H1 (cell line): ENCODE results near the gene LHPP. TPM values are rescaled to one million over a fixed set of nuclear protein-coding genes. Genes with fewer than 3 reads are reported as not detected.

Experiments
- CTCF ChIA-PET: fragments of 300-600 bp; sonication (Branson Sonifier 250); formaldehyde crosslinking; loops from one replicate; lab custom pipeline; 2021; ENCODE audit not compliant: partially characterized antibody; lab: Charles Lee
- POLR2A ChIA-PET: fragments of 300-600 bp; sonication (Branson Sonifier 250); formaldehyde crosslinking; loops from one replicate; lab custom pipeline; 2021; ENCODE audit warnings: inconsistent platforms; ENCODE audit not compliant: partially characterized antibody; lab: Charles Lee
- DNase-seq, 2 experiments: peaks; one replicate each; pipeline versions ENCODE4 v3.0.0 to v3.0.0-alpha.2; 2010 to 2022; ENCODE audit warnings: low spot score in 2 of 2, low read depth in 1 of 2, mixed read lengths in 1 of 2
- FAIRE-seq: peaks from 2 replicates; lab custom pipeline; 2011; peaks lifted over from hg19 to GRCh38; lab: Jason Lieb, UNC
- H2AFZ ChIP-seq: 2 replicates; pipeline ENCODE4 v1.8.1; 2012; ENCODE audit warnings: low read length, inconsistent platforms
- H2AK5ac ChIP-seq: 2 replicates; pipeline ENCODE4 v1.6.1; 2013; ENCODE audit warnings: low read depth, low read length
- H2BK120ac ChIP-seq: replicated peaks from 2 replicates; pipeline ENCODE3; 2013; ENCODE audit warnings: low read depth, low read length, inconsistent platforms
- H2BK12ac ChIP-seq: 2 replicates; pipeline ENCODE4 v1.6.1; 2013; ENCODE audit warnings: low read depth, low read length
- H2BK15ac ChIP-seq: 2 replicates; pipeline ENCODE4 v1.6.1; 2013; ENCODE audit warnings: low read length
- H2BK20ac ChIP-seq: 2 replicates; pipeline ENCODE4 v1.6.1; 2013; ENCODE audit warnings: low read length
- H2BK5ac ChIP-seq: 2 replicates; pipeline ENCODE4 v1.6.1; 2013; ENCODE audit warnings: low read depth, low read length
- H3K14ac ChIP-seq: 2 replicates; pipeline ENCODE4 v1.6.1; 2013; ENCODE audit warnings: inconsistent platforms; ENCODE audit not compliant: insufficient read length
- H3K18ac ChIP-seq: 2 replicates; pipeline ENCODE4 v1.6.1; 2013; ENCODE audit warnings: low read length; ENCODE audit errors: extremely low read depth
- H3K23ac ChIP-seq: 2 replicates; pipeline ENCODE4 v1.6.1; 2013; ENCODE audit warnings: inconsistent platforms; ENCODE audit not compliant: insufficient read length
- H3K23me2 ChIP-seq: 2 replicates; pipeline ENCODE4 v1.6.1; 2013; ENCODE audit warnings: low read depth, low read length
- H3K27ac ChIP-seq: 2 replicates; pipeline ENCODE4 v1.6.1; 2011; ENCODE audit warnings: low read depth, low read length, inconsistent platforms
- H3K27me3 ChIP-seq, 4 experiments: replicated peaks in 1 of 4; 1 replicate in 1 of 4; 2 replicates in 3 of 4; pipeline versions ENCODE4 v1.6.1 to v1.8.1; 2011 to 2013; ENCODE audit warnings: low read length in 3 of 4, mild to moderate bottlenecking in 3 of 4, inconsistent platforms in 2 of 4, mixed read lengths in 2 of 4, moderate library complexity in 1 of 4; ENCODE audit not compliant: control insufficient read depth in 3 of 4, insufficient read depth in 3 of 4; ENCODE audit errors: extremely low read depth in 1 of 4
- H3K36me3 ChIP-seq, 4 experiments: 2 replicates each; pipeline versions ENCODE4 v1.6.1 to v1.8.1; 2011 to 2013; ENCODE audit warnings: mild to moderate bottlenecking in 4 of 4, low read length in 3 of 4, moderate library complexity in 2 of 4, control low read depth in 1 of 4, inconsistent platforms in 1 of 4; ENCODE audit not compliant: insufficient read depth in 4 of 4, control insufficient read depth in 2 of 4
- H3K4ac ChIP-seq: replicated peaks from 2 replicates; pipeline ENCODE3; 2013; ENCODE audit warnings: low read length, low read depth, mixed read lengths, inconsistent platforms; ENCODE audit not compliant: insufficient read length
- H3K4me1 ChIP-seq, 4 experiments: replicated peaks in 1 of 4; 1 replicate in 1 of 4; 2 replicates in 3 of 4; pipeline versions ENCODE4 v1.6.1 to v1.8.1; 2011 to 2013; ENCODE audit warnings: low read length in 3 of 4, inconsistent platforms in 2 of 4, mixed read lengths in 1 of 4; ENCODE audit not compliant: insufficient read depth in 4 of 4, control insufficient read depth in 3 of 4
- H3K4me2 ChIP-seq, 2 experiments: 2 replicates each; pipeline versions ENCODE4 v1.6.1 to v1.8.1; 2011 to 2013; ENCODE audit warnings: low read depth in 2 of 2, low read length in 2 of 2, control low read depth in 1 of 2, inconsistent platforms in 1 of 2, mild to moderate bottlenecking in 1 of 2; ENCODE audit not compliant: insufficient read depth in 1 of 2
- H3K4me3 ChIP-seq, 4 experiments: fragments of 200-600, 300-600 bp in 1 of 4; sonication (generic), shearing (Covaris generic), sonication (Bioruptor Twin) in 1 of 4; 2 replicates each; pipeline versions ENCODE4 v1.5.1 to v1.8.1; 2011 to 2016; ENCODE audit warnings: low read length in 4 of 4, low read depth in 3 of 4, control low read depth in 2 of 4, inconsistent platforms in 2 of 4, mild to moderate bottlenecking in 2 of 4, mixed read lengths in 1 of 4, moderate library complexity in 1 of 4; ENCODE audit not compliant: insufficient read depth in 2 of 4; ENCODE audit errors: extremely low read depth in 1 of 4
- H3K56ac ChIP-seq: replicated peaks from 2 replicates; pipeline ENCODE3; 2013; ENCODE audit warnings: low read depth, mild to moderate bottlenecking, mixed read lengths, low read length, inconsistent platforms; ENCODE audit not compliant: insufficient read length
- H3K79me1 ChIP-seq: 2 replicates; pipeline ENCODE4 v1.6.1; 2013; ENCODE audit warnings: low read depth, low read length, control low read depth
- H3K79me2 ChIP-seq, 2 experiments: 2 replicates each; pipeline versions ENCODE4 v1.6.1 to v1.8.1; 2012 to 2013; ENCODE audit warnings: low read length in 2 of 2, mild to moderate bottlenecking in 2 of 2, inconsistent platforms in 1 of 2; ENCODE audit not compliant: insufficient read depth in 2 of 2, control insufficient read depth in 1 of 2
- H3K9ac ChIP-seq, 4 experiments: replicated peaks in 1 of 4; 1 replicate in 1 of 4; 2 replicates in 3 of 4; pipeline versions ENCODE4 v1.6.1 to v1.8.1; 2011 to 2013; ENCODE audit warnings: low read depth in 3 of 4, low read length in 3 of 4, control low read depth in 2 of 4, mild to moderate bottlenecking in 2 of 4, moderate library complexity in 2 of 4, inconsistent platforms in 1 of 4; ENCODE audit errors: extremely low read depth in 1 of 4
- H3K9me3 ChIP-seq, 2 experiments: 2 replicates each; pipeline versions ENCODE4 v1.6.1 to v1.8.1; 2012 to 2013; ENCODE audit warnings: mild to moderate bottlenecking in 2 of 2, moderate library complexity in 2 of 2, control low read depth in 1 of 2, inconsistent platforms in 1 of 2, low read depth in 1 of 2, low read length in 1 of 2, mixed read lengths in 1 of 2; ENCODE audit not compliant: insufficient read depth in 2 of 2
- H4K20me1 ChIP-seq, 2 experiments: replicated peaks in 1 of 2; 2 replicates each; pipeline versions ENCODE3 to v1.8.1; 2011 to 2013; ENCODE audit warnings: inconsistent platforms in 2 of 2, low read length in 2 of 2, mild to moderate bottlenecking in 1 of 2; ENCODE audit not compliant: insufficient read depth in 2 of 2, control insufficient read depth in 1 of 2
- H4K5ac ChIP-seq: 2 replicates; pipeline ENCODE4 v1.6.1; 2013; ENCODE audit warnings: low read length, low read depth, mixed read lengths, inconsistent platforms; ENCODE audit not compliant: insufficient read length
- H4K8ac ChIP-seq: 2 replicates; pipeline ENCODE4 v1.8.0; 2013; ENCODE audit warnings: mild to moderate bottlenecking, moderate library complexity, low read length, inconsistent platforms; ENCODE audit not compliant: insufficient read depth; ENCODE audit errors: extremely low read depth
- H4K91ac ChIP-seq: replicated peaks from 2 replicates; pipeline ENCODE3; 2013; ENCODE audit warnings: low read length, mixed read lengths, inconsistent platforms; ENCODE audit not compliant: insufficient read length
- ASH2L ChIP-seq: fragments of 200-600, 300-600 bp; sonication (generic); IDR thresholded peaks from one replicate; pipeline ENCODE4 v1.7.1; 2017; ENCODE audit warnings: low read length
- BACH1 ChIP-seq: IDR thresholded peaks from 2 replicates; pipeline ENCODE4 v1.6.1; 2012; ENCODE audit warnings: low read length, improper control_type of control experiment
- BCL11A ChIP-seq, 2 experiments: IDR thresholded peaks; one replicate each; pipeline ENCODE4 v1.6.1; 2011; ENCODE audit warnings: low read depth in 2 of 2, low read length in 2 of 2, mild to moderate bottlenecking in 2 of 2
- CBX5 ChIP-seq: fragments of 300-800, 300-1000 bp; sonication (generic); IDR thresholded peaks from 2 replicates; pipeline ENCODE4 v1.7.1; 2016; ENCODE audit warnings: antibody characterized with exemption, low read length, low read depth
- CBX8 ChIP-seq: fragments of 300-800, 300-1000 bp; sonication (generic); IDR thresholded peaks from 2 replicates; pipeline ENCODE4 v1.7.1; 2016; ENCODE audit warnings: low read depth, low read length, borderline replicate concordance
- CREB1 ChIP-seq: IDR thresholded peaks from 2 replicates; pipeline ENCODE4 v1.6.1; 2012; ENCODE audit warnings: inconsistent platforms
- EGR1 ChIP-seq: IDR thresholded peaks from 2 replicates; pipeline ENCODE4 v1.6.1; 2011; ENCODE audit warnings: low read depth, low read length, borderline replicate concordance
- KDM1A ChIP-seq: fragments of 200-600, 300-600 bp; sonication (generic); IDR thresholded peaks from 2 replicates; pipeline ENCODE4 v1.7.1; 2016; ENCODE audit warnings: mild to moderate bottlenecking, low read length, borderline replicate concordance
- MAFK ChIP-seq: IDR thresholded peaks from 2 replicates; pipeline ENCODE4 v1.6.1; 2012; ENCODE audit warnings: low read depth, mild to moderate bottlenecking, improper control_type of control experiment, low read length
- NANOG ChIP-seq: IDR thresholded peaks from 2 replicates; pipeline ENCODE4 v1.6.1; 2011; ENCODE audit warnings: low read length, low read depth, mild to moderate bottlenecking, inconsistent platforms; ENCODE audit not compliant: insufficient read depth, poor library complexity, severe bottlenecking
- POLR2AphosphoS5 ChIP-seq: IDR thresholded peaks from 2 replicates; pipeline ENCODE4 v1.6.1; 2011; ENCODE audit warnings: low read depth, low read length
- POU5F1 ChIP-seq: IDR thresholded peaks from 2 replicates; pipeline ENCODE4 v1.6.1; 2011; ENCODE audit warnings: low read depth, mild to moderate bottlenecking, low read length, moderate library complexity
- RBBP5 ChIP-seq: IDR thresholded peaks from 2 replicates; pipeline ENCODE4 v1.7.1; 2012; ENCODE audit warnings: low read depth, mild to moderate bottlenecking, inconsistent platforms, low read length, moderate library complexity, borderline replicate concordance
- RFX5 ChIP-seq: IDR thresholded peaks from 2 replicates; pipeline ENCODE4 v1.6.1; 2011; ENCODE audit warnings: low read depth, low read length, improper control_type of control experiment, borderline replicate concordance
- SRF ChIP-seq: IDR thresholded peaks from 2 replicates; pipeline ENCODE4 v1.6.1; 2011; ENCODE audit warnings: mild to moderate bottlenecking, low read depth, low read length, moderate library complexity
- ZNF274 ChIP-seq: IDR thresholded peaks from 2 replicates; pipeline ENCODE4 v1.7.0; 2012; ENCODE audit warnings: low read length, borderline replicate concordance; ENCODE audit errors: extremely low read depth
- WGBS, 2 experiments: shearing (Covaris generic) in 1 of 2; methylation state at CpG; one replicate each; pipeline versions ENCODE4 v1.1.6 to v1.1.7; 2013 to 2015; ENCODE audit warnings: low lambda C conversion rate in 2 of 2, mixed read lengths in 2 of 2, inconsistent platforms in 1 of 2, low coverage in 1 of 2, missing lambda C conversion rate in 1 of 2; ENCODE audit not compliant: insufficient replicate concordance in 2 of 2, insufficient coverage in 1 of 2, insufficient read length in 1 of 2; ENCODE audit errors: extremely low coverage in 1 of 2, missing lambda C conversion rate in 1 of 2; 5-methylcytosine and 5-hydroxymethylcytosine counted together
- polyA plus RNA-seq, 7 experiments: library from polyadenylated mRNA; depleted of rRNA in 3 of 7; stranded (reverse) in 5 of 7; unstranded in 2 of 7; fragments of >200 nt in 5 of 7; fragments of 200-250 nt in 2 of 7; gene quantifications; 1 replicate in 5 of 7; 2 replicates in 1 of 7; 4 replicates in 1 of 7; pipeline versions ENCODE4 v1.2.1 to v1.2.3, GENCODE V29; 2011 to 2013; ENCODE audit warnings: missing spikeins in 2 of 7, mixed read lengths in 2 of 7
- total RNA-seq: library from RNA; stranded (reverse); fragmentation: NEBNext Ultra II Directional; extraction: Animal tissue kit (Norgen Biotek cat#: 25700); gene quantifications from 2 replicates; pipeline ENCODE4 v1.2.1, GENCODE V29; 2021

The LHPP gene
- total and polyA plus RNA-seq, 2 of the 8 experiments (the other 6 are each of a cell fraction or from before 2014, with no cell fraction given), result 26.0 to 45.0 TPM

- CTCF ChIA-PET, result interaction anchor here (0.6 to 2.3 kb wide), 5 partner anchors 9 to 1661 kb away, joined by 3 to 6 read pairs (median 3); no protein-coding TSS in a partner anchor
- TF ChIP-seq ZNF274 (no peak), MAFK (no peak), RBBP5 (no peak), SRF (no peak), NANOG (no peak), CBX5 (no peak), KDM1A (no peak), EGR1 (no peak), POU5F1 (no peak), CREB1 (no peak), BACH1 (no peak), BCL11A (IDR thresholded peaks at IDR 0.05; ENCODE audit: low read depth in 2 of 2, low read length in 2 of 2) (no peak), ASH2L (no peak), POLR2AphosphoS5 (no peak), CBX8 (no peak), RFX5 (no peak)
These were observed 162.4 kb downstream of the LHPP start for GRCh38 chr10:124624006-124624405.

More at GRCh38 chr10:124624006-124624405, 162.4 kb downstream of the LHPP start:
- Histone ChIP-seq H3K18ac (no peak overlapping the region; the same call in 1 of the 2 replicates), H3K4me3 (no peak overlapping the region), H2BK5ac (no peak overlapping the region), H3K56ac (no peak overlapping the region), H3K27ac (no peak overlapping the region), H3K79me2 (no peaks in the 10 kb centered on the region), H3K9me3 (no peaks in the 10 kb centered on the region), H4K8ac (peak overlapping the region; percentile 87; the same call in 1 of the 2 replicates), H3K14ac (no peak overlapping the region), H3K4ac (no peak overlapping the region), H4K91ac (no peak overlapping the region), H2BK12ac (no peak overlapping the region), H2BK15ac (no peak overlapping the region), H2BK20ac (no peak overlapping the region), H3K9ac (no peak overlapping the region), H3K4me1 (peaks cover 6 to 16% (median 12%) of the 10 kb centered on the region in 4 experiments), H3K23ac (no peak overlapping the region), H4K5ac (no peak overlapping the region), H3K36me3 (no peaks in the 10 kb centered on the region), H3K79me1 (peaks cover 4% of the 10 kb centered on the region; the same call in 1 of the 2 replicates), H2AK5ac (no peak overlapping the region), H3K23me2 (no peaks in the 10 kb centered on the region), H2AFZ (no peak overlapping the region), H2BK120ac (no peak overlapping the region), H4K20me1 (peaks cover 2 to 15% of the 10 kb centered on the region in 2 experiments), H3K4me2 (no peak overlapping the region), H3K27me3 (no peaks in the 10 kb centered on the region)
- 94% methylated on average over 13 of the region's 13 CpGs; no CpG with 5 or more reads in 1 of the 2 experiments for WGBS, 2 experiments
- POLR2A ChIA-PET, result no interaction called here
- FAIRE-seq (no peak), DNase-seq (no peak)
